ACC112 (cell line): ENCODE data around the gene PPP1R12B.
"Not testable (repeated sequence)": the region's sequence is repeated elsewhere in the genome, so short reads cannot be mapped to it uniquely, and the experiment has no call there.

Source experiments
- H2AFZ ChIP-seq: fragments of 200-600 bp; sonication (generic); one replicate; pipeline ENCODE4 v1.6.0; 2017; ENCODE audit warnings: antibody characterized with exemption, low read length; ENCODE audit not compliant: unreplicated experiment
- H3K27ac ChIP-seq: fragments of 200-600 bp; sonication (generic); 2 replicates; pipeline ENCODE4 v1.5.1; 2014; ENCODE audit warnings: low read depth, mild to moderate bottlenecking, antibody characterized with exemption, low read length, moderate library complexity
- H3K27me3 ChIP-seq: fragments of 200-600 bp; sonication (generic); 2 replicates; pipeline ENCODE4 v1.6.1; 2014; ENCODE audit warnings: mild to moderate bottlenecking, antibody characterized with exemption, low read length, moderate library complexity, mixed read lengths; ENCODE audit not compliant: insufficient read depth
- H3K36me3 ChIP-seq: fragments of 200-600 bp; sonication (generic); 2 replicates; pipeline ENCODE4 v1.6.1; 2016; ENCODE audit warnings: mild to moderate bottlenecking, antibody characterized with exemption, low read length, moderate library complexity, mixed read lengths; ENCODE audit not compliant: insufficient read depth
- H3K4me1 ChIP-seq: fragments of 200-600 bp; sonication (generic); one replicate; pipeline ENCODE4 v1.6.1; 2016; ENCODE audit warnings: low read length, mixed read lengths; ENCODE audit not compliant: insufficient read depth, unreplicated experiment, control insufficient read depth
- H3K4me3 ChIP-seq: fragments of 200-600 bp; sonication (generic); 2 replicates; pipeline ENCODE4 v1.5.1; 2014; ENCODE audit warnings: mild to moderate bottlenecking, low read depth, low read length
- H3K79me2 ChIP-seq: fragments of 200-600 bp; sonication (generic); one replicate; pipeline ENCODE4 v1.6.0; 2016; ENCODE audit warnings: low read length; ENCODE audit not compliant: control insufficient read depth, unreplicated experiment, insufficient read depth

Gene PPP1R12B

GRCh38 chr1:202550088-202550487 lies 201.6 kb downstream of the PPP1R12B start:
- H3K27me3 ChIP-seq, H3K36me3 ChIP-seq, H3K4me3 ChIP-seq, H2AFZ ChIP-seq, H3K79me2 ChIP-seq, H3K27ac ChIP-seq: not testable (repeated sequence)
- peaks cover 14% of the 10 kb centered on the region for H3K4me1 ChIP-seq

- Histone ChIP-seq H3K27ac (no peak overlapping the region), H3K4me1 (peaks cover 14% of the 10 kb centered on the region)
Observed at GRCh38 chr1:202551683-202552082, 203.2 kb downstream of the PPP1R12B start.

GRCh38 chr1:202552615-202553014 lies 204.1 kb downstream of the PPP1R12B start:
- H3K27me3 ChIP-seq, H3K79me2 ChIP-seq, H2AFZ ChIP-seq, H3K36me3 ChIP-seq, H3K4me3 ChIP-seq: not testable (repeated sequence)
- H3K27ac ChIP-seq: peak overlapping the region; percentile 67; the same call in 1 of the 2 replicates
- H3K4me1 ChIP-seq: peaks cover 14% of the 10 kb centered on the region

More at GRCh38 chr1:202551683-202552082, 203.2 kb downstream of the PPP1R12B start:
- Histone ChIP-seq H3K27me3 (no peaks in the 10 kb centered on the region), H3K36me3 (no peaks in the 10 kb centered on the region), H2AFZ (no peak overlapping the region), H3K79me2 (no peaks in the 10 kb centered on the region), H3K4me3 (no peak overlapping the region)

DNA sequence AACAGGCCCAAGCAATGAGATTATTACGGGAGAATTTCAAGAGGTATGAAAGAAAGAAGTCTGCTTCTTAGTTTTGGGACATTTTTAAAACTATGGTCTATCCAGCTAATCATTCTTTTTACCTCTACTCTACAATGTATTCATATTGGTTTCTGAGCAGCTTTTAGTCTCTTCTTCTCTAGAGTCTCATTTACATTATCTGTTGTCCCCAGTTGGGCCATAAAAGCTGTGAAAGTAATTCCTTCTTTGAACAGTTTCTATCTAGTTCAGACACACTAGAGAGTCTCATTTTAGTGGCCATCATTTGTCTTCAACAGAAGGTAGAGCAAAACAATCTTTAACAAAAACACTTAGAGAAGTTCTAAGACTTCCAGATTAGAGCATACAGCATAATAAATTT lies 204.6 kb downstream of the PPP1R12B start:
- not testable (repeated sequence) for H2AFZ ChIP-seq, H3K79me2 ChIP-seq, H3K27me3 ChIP-seq, H3K36me3 ChIP-seq, H3K4me3 ChIP-seq
- Histone ChIP-seq H3K27ac (peak overlapping the region; percentile 67), H3K4me1 (peaks cover 14% of the 10 kb centered on the region)

GRCh38 chr1:202553560-202554038 lies 205.1 kb downstream of the PPP1R12B start:
- H2AFZ ChIP-seq: no peak overlapping the region
- peaks cover 14% of the 10 kb centered on the region for H3K4me1 ChIP-seq
- no peak overlapping the region for H3K4me3 ChIP-seq
- no peaks in the 10 kb centered on the region for H3K79me2 ChIP-seq
- H3K27me3 ChIP-seq: no peaks in the 10 kb centered on the region
- H3K27ac ChIP-seq: peak overlapping the region; percentile 67
- no peaks in the 10 kb centered on the region for H3K36me3 ChIP-seq

DNA sequence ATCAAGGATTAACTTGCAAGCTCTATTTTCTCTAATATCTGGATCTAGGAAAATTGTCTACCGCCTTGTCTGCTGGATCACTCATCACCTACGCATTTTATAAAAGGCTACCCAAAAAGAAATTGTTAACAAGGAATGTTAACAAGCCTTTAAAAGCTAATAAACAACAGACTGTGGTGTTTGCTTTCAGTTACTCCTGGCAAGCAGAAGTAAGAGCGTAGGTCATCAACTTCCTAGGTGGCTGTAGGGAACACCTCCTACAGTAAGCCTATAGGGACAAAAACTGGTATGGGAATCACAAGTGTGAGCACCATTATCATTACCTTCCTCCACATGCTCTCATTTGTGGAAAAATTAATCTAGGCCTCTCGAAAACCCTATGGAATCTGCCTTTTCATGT lies 206.1 kb downstream of the PPP1R12B start:
- not testable (repeated sequence) for H2AFZ ChIP-seq, H3K4me3 ChIP-seq, H3K27me3 ChIP-seq, H3K27ac ChIP-seq, H3K36me3 ChIP-seq, H3K79me2 ChIP-seq
- H3K4me1 ChIP-seq: peaks cover 14% of the 10 kb centered on the region

GRCh38 chr1:202556037-202556436 lies 207.5 kb downstream of the PPP1R12B start:
- H3K4me1 ChIP-seq: peaks cover 14% of the 10 kb centered on the region
- not testable (repeated sequence) for H3K36me3 ChIP-seq, H3K27me3 ChIP-seq, H3K27ac ChIP-seq, H2AFZ ChIP-seq, H3K4me3 ChIP-seq, H3K79me2 ChIP-seq

GRCh38 chr1:202557662-202558061 lies 209.2 kb downstream of the PPP1R12B start:
- H3K79me2 ChIP-seq, H2AFZ ChIP-seq, H3K27ac ChIP-seq, H3K27me3 ChIP-seq, H3K4me3 ChIP-seq, H3K36me3 ChIP-seq: not testable (repeated sequence)
- H3K4me1 ChIP-seq: peaks cover 14% of the 10 kb centered on the region

GRCh38 chr1:202561240-202561639 lies 212.7 kb downstream of the PPP1R12B start:
- Histone ChIP-seq H3K4me3 (no peak overlapping the region), H3K79me2 (no peaks in the 10 kb centered on the region)

GRCh38 chr1:202561726-202562443 lies 213.4 kb downstream of the PPP1R12B start:
- Histone ChIP-seq H3K36me3 (no peaks in the 10 kb centered on the region), H2AFZ (no peak overlapping the region), H3K4me3 (no peak overlapping the region), H3K27ac (no peak overlapping the region), H3K27me3 (no peaks in the 10 kb centered on the region), H3K79me2 (no peaks in the 10 kb centered on the region), H3K4me1 (no peaks in the 10 kb centered on the region)

More at GRCh38 chr1:202561240-202561639, 212.7 kb downstream of the PPP1R12B start:
- Histone ChIP-seq H3K27ac (no peak overlapping the region), H2AFZ (no peak overlapping the region), H3K36me3 (no peaks in the 10 kb centered on the region), H3K4me1 (no peaks in the 10 kb centered on the region), H3K27me3 (no peaks in the 10 kb centered on the region)

- H2AFZ ChIP-seq: no peak overlapping the region
- no peaks in the 10 kb centered on the region for H3K27me3 ChIP-seq
- no peak overlapping the region for H3K27ac ChIP-seq
- H3K36me3 ChIP-seq: no peaks in the 10 kb centered on the region
- no peaks in the 10 kb centered on the region for H3K79me2 ChIP-seq
- H3K4me1 ChIP-seq: peaks cover 6% of the 10 kb centered on the region
- no peak overlapping the region for H3K4me3 ChIP-seq
Observed at GRCh38 chr1:202562444-202563060, 214.1 kb downstream of the PPP1R12B start.
